ENCODE results near the gene ING5. TPM values are rescaled to one million over a fixed set of nuclear protein-coding genes. Genes with fewer than 3 reads are reported as not detected.

The ING5 gene
- polyA plus RNA-seq (2011; rRNA removed) (24.2 and 27.0 TPM in 2 replicates), polyA minus RNA-seq (2011; rRNA and poly(A)+ RNA removed) (13.1 and 27.6 TPM in 2 replicates)

DNA sequence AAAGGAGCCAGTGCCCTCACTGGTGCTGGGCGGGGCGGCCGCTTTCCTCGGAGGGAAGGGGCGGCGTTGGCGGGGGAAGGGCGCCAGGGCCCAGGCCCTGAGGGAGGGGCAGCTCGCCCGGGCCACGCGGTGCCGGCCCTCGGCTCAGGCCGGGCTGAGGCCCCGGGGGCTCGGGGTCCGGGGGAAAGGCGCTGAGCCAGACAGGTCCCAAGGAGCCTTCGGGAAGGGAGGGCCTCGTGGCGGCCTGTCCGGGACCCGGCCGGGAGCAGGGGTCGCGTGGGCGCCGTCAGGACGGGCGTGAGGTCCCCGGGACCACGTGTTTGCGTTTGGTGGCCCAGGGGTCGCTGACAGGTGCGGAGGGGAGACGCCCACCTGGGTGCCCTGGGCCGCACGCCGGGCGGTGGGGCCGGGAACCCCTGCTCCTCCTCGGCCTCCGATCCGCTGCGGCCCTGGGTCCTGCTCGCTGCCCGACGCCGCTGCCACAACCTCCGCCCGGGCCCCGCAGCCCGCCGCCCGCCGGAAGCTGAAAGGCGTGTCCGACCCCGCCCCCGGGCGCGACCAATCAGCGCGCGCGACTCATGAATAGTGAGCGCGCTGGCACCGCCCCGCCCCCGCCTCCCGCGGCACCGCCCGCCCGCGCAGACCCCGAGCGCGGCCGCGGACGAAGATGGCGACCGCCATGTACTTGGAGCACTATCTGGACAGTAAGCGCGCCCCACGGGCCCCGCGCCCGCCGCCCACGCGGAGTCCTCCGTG, at the start of gene ING5:
ING5 (plus strand) TSS at position 641 of the 756 bp plus-strand sequence; CDS start at position 668, 27 bp downstream.
- TF ChIP-seq, protein P1, sequence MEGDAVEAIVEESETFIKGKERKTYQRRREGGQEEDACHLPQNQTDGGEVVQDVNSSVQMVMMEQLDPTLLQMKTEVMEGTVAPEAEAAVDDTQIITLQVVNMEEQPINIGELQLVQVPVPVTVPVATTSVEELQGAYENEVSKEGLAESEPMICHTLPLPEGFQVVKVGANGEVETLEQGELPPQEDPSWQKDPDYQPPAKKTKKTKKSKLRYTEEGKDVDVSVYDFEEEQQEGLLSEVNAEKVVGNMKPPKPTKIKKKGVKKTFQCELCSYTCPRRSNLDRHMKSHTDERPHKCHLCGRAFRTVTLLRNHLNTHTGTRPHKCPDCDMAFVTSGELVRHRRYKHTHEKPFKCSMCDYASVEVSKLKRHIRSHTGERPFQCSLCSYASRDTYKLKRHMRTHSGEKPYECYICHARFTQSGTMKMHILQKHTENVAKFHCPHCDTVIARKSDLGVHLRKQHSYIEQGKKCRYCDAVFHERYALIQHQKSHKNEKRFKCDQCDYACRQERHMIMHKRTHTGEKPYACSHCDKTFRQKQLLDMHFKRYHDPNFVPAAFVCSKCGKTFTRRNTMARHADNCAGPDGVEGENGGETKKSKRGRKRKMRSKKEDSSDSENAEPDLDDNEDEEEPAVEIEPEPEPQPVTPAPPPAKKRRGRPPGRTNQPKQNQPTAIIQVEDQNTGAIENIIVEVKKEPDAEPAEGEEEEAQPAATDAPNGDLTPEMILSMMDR (IDR thresholded peaks at IDR 0.05; ENCODE audit: insufficient read depth, low read depth, low read length): no peak
- Histone ChIP-seq H3K27me3 (ENCODE audit: control insufficient read depth, insufficient read depth, low read length) (no peaks in the 10 kb centered on the region), H3K36me3 (ENCODE audit: control insufficient read depth, insufficient read depth, low read length) (no peaks in the 10 kb centered on the region; the same call in 1 of the 2 replicates), H3K4me3 (ENCODE audit: low read depth, low read length) (peak within 1 kb of the TSS; percentile 87)
- ChIA-PET POLR2A (interaction anchor here (0.5 to 0.6 kb wide), 2 partner anchors 10 to 15 kb away, joined by 5 to 7 read pairs; partner anchors contain the start of gene DTYMK), CTCF (interaction anchor here (0.9 to 3.4 kb wide), 10 partner anchors 9 to 33 kb away, joined by 3 to 18 read pairs (median 6); partner anchors contain the start of gene D2HGDH)
- peak; percentile 35 for DNase-seq (ENCODE audit: low read depth)

DNA sequence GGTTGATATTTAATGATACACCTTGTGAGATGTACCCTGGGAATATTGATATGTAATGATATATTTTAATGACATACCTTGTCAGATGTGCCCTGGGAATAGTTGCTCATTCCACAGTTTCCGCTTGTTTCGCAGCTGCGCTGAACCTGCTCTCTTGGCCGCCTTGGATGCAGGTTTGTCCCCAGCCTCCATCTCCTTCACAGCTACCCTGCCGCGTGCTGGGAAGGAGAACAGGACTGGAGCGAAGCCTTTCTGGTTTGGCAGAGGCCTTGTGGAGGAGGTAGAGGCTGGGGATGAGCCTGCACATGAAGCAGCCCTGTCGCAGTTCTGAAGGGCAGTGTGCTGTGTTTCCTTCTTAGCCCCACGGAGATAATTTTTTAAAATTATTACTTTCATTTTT, 49.7 kb upstream of the ING5 start:
- DNase-seq (ENCODE audit: low read depth): no peak
- H3K4me3 ChIP-seq (ENCODE audit: low read depth, low read length): no peak overlapping the region
- H3K27me3 ChIP-seq (ENCODE audit: control insufficient read depth, insufficient read depth, low read length): no peaks in the 10 kb centered on the region
- peaks cover 28% of the 10 kb centered on the region for H3K36me3 ChIP-seq (ENCODE audit: control insufficient read depth, insufficient read depth, low read length)
- TF ChIP-seq, protein P1 (IDR thresholded peaks at IDR 0.05; ENCODE audit: insufficient read depth, low read depth, low read length): no peak
- CTCF ChIA-PET: interaction anchor here (7.9 kb wide), 1 partner anchor 7 kb away, joined by 49 read pairs; no protein-coding TSS in a partner anchor
- POLR2A ChIA-PET: no interaction called here

DNA sequence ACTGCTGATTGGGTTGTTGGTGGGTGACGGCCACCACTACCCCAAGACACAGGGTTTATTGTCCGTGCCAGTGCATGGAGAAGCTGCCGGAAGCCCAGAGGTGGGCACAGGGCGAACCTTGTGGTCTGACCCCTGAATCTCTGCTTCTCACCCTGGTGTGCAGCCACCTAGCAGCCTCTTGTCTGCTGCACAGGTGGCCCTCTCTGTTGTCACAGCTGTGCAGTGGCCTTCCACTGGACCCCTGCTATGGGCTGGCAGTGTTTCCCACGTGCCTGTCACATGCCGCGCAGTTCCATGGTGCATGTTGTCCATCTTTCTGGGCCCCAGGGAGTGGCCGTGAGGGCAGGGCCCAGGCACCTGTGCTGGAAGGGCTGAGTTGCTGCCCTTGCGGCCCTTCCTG, 49.1 kb upstream of the ING5 start:
- peaks cover 29% of the 10 kb centered on the region for H3K36me3 ChIP-seq (ENCODE audit: control insufficient read depth, insufficient read depth, low read length)
- H3K4me3 ChIP-seq (ENCODE audit: low read depth, low read length): no peak overlapping the region
- DNase-seq (ENCODE audit: low read depth): no peak
- POLR2A ChIA-PET: no interaction called here
- H3K27me3 ChIP-seq (ENCODE audit: control insufficient read depth, insufficient read depth, low read length): no peaks in the 10 kb centered on the region
- TF ChIP-seq, protein P1 (IDR thresholded peaks at IDR 0.05; ENCODE audit: insufficient read depth, low read depth, low read length): no peak
- CTCF ChIA-PET: no interaction called here

DNA sequence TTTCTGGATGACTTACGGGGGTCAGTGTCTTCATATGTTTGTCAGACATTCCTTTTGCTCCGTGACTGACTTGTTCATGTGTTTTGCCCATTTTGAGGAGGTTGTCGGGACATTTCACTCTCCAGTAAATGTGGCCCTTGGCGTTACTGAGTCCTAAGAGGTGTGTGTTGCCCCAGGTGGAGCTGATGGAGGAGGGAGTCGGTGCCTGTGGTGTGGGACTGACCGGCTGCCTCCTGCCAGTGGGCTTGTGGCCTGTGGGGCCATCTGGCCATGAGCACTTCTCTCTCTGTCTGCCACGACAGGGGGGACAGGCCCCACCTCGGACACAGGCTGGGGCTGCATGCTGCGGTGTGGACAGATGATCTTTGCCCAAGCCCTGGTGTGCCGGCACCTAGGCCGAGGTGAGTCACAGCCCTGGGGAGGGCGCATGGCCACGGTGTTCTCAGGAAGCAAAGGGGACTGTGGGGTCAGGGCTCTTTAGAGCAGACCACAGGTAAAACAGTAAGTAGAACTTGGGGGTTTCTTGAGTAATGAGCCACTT, 48.6 kb upstream of the ING5 start:
- ChIA-PET CTCF (no interaction called here), POLR2A (no interaction called here)
- TF ChIP-seq, protein P1 (IDR thresholded peaks at IDR 0.05; ENCODE audit: insufficient read depth, low read depth, low read length): no peak
- no peak overlapping the region for H3K4me3 ChIP-seq (ENCODE audit: low read depth, low read length)
- no peak for DNase-seq (ENCODE audit: low read depth)
- H3K36me3 ChIP-seq (ENCODE audit: control insufficient read depth, insufficient read depth, low read length): peaks cover 32% of the 10 kb centered on the region
- H3K27me3 ChIP-seq (ENCODE audit: control insufficient read depth, insufficient read depth, low read length): no peaks in the 10 kb centered on the region

DNA sequence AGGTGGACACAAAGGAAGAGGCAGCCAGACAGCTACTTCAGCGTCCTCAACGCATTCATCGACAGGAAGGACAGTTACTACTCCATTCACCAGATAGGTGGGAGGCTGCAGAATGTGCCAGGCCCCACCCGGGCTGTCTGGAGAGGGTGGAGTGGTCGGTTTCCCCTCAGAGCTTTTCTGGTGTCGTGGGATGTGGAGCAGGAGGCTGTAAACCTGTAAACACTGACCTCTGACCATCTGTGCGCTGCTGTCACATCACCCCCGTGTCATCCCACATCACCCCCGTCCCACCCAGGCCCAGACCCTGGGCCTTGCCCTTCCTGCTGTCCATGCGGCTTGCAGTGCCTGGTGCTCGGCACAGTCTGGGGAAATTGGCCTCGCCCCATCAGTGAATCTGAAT, 47.3 kb upstream of the ING5 start:
- Histone ChIP-seq H3K27me3 (ENCODE audit: control insufficient read depth, insufficient read depth, low read length) (no peaks in the 10 kb centered on the region), H3K36me3 (ENCODE audit: control insufficient read depth, insufficient read depth, low read length) (peaks cover 38% of the 10 kb centered on the region), H3K4me3 (ENCODE audit: low read depth, low read length) (no peak overlapping the region)
- no peak for DNase-seq (ENCODE audit: low read depth)
- POLR2A ChIA-PET: interaction anchor here (0.5 kb wide), 1 partner anchor 19 kb away, joined by 9 read pairs; no protein-coding TSS in a partner anchor
- TF ChIP-seq, protein P1 (IDR thresholded peaks at IDR 0.05; ENCODE audit: insufficient read depth, low read depth, low read length): no peak
- CTCF ChIA-PET: no interaction called here

Measured in BJ (cell line).